CD8-positive, alpha-beta memory T cell (primary cell): ENCODE results near the gene HNRNPF. TPM values are rescaled to one million over a fixed set of nuclear protein-coding genes. Genes with fewer than 3 reads are reported as not detected.
A peak's percentile ranks its signal among the peaks of the same experiment; 100 is the strongest.

Source experiments
- CTCF ChIA-PET: fragments of 350-600 bp; sonication (Branson Sonifier 250); formaldehyde crosslinking; loops from one replicate; lab custom pipeline; 2021; ENCODE audit warnings: antibody characterized with exemption; lab: Charles Lee
- POLR2A ChIA-PET: fragments of 350-600 bp; sonication (Branson Sonifier 250); formaldehyde crosslinking; loops from one replicate; lab custom pipeline; 2021; ENCODE audit warnings: antibody characterized with exemption; lab: Charles Lee
- DNase-seq, 5 donors: peaks; one replicate each; pipeline versions ENCODE4 v3.0.0 to v3.0.0-alpha.2; 2020 to 2022; ENCODE audit warnings: mixed read lengths in 1 of 5
- H3K27ac ChIP-seq: one replicate; pipeline ENCODE4 v1.7.0; 2013; ENCODE audit warnings: low read depth, mild to moderate bottlenecking, low read length, moderate library complexity
- H3K27me3 ChIP-seq: 2 replicates; pipeline ENCODE4 v1.7.0; 2013; ENCODE audit warnings: low read length, mild to moderate bottlenecking; ENCODE audit not compliant: insufficient read depth, poor library complexity, severe bottlenecking
- H3K36me3 ChIP-seq: 2 replicates; pipeline ENCODE4 v1.7.0; 2013; ENCODE audit warnings: mild to moderate bottlenecking, low read length, moderate library complexity; ENCODE audit not compliant: insufficient read depth
- H3K4me1 ChIP-seq: 2 replicates; pipeline ENCODE4 v1.7.0; 2013; ENCODE audit warnings: mild to moderate bottlenecking, low read length, moderate library complexity; ENCODE audit not compliant: insufficient read depth
- H3K4me3 ChIP-seq: 2 replicates; pipeline ENCODE4 v1.7.0; 2013; ENCODE audit warnings: mild to moderate bottlenecking, low read length
- H3K9me3 ChIP-seq: 2 replicates; pipeline ENCODE4 v1.7.0; 2013; ENCODE audit warnings: mild to moderate bottlenecking, low read length
- H3K27ac Mint-ChIP-seq, 8 donors: one replicate each; pipeline ENCODE4 v1.8.0; 2020 to 2021; ENCODE audit warnings: mixed read lengths in 8 of 8, mild to moderate bottlenecking in 6 of 8, inconsistent platforms in 3 of 8, moderate library complexity in 3 of 8
- H3K27me3 Mint-ChIP-seq, 2 donors: one replicate each; pipeline ENCODE4 v1.8.0; 2020 to 2021; ENCODE audit warnings: mixed read lengths in 2 of 2, mild to moderate bottlenecking in 1 of 2, moderate library complexity in 1 of 2
- H3K36me3 Mint-ChIP-seq, 3 donors: one replicate each; pipeline ENCODE4 v1.8.0; 2020 to 2021; ENCODE audit warnings: mixed read lengths in 3 of 3, inconsistent platforms in 1 of 3, mild to moderate bottlenecking in 1 of 3
- H3K4me1 Mint-ChIP-seq, 3 donors: one replicate each; pipeline ENCODE4 v1.8.0; 2020 to 2021; ENCODE audit warnings: mixed read lengths in 3 of 3, inconsistent platforms in 1 of 3, mild to moderate bottlenecking in 1 of 3
- H3K4me3 Mint-ChIP-seq, 7 donors: one replicate each; pipeline ENCODE4 v1.8.0; 2020 to 2021; ENCODE audit warnings: mixed read lengths in 7 of 7, mild to moderate bottlenecking in 6 of 7, moderate library complexity in 4 of 7, inconsistent platforms in 2 of 7
- H3K9me3 Mint-ChIP-seq, 5 donors: one replicate each; pipeline ENCODE4 v1.8.0; 2020 to 2022; ENCODE audit warnings: mixed read lengths in 5 of 5, mild to moderate bottlenecking in 3 of 5, moderate library complexity in 2 of 5, inconsistent platforms in 1 of 5
- polyA plus RNA-seq: library from polyadenylated mRNA; unstranded; fragments of 300-500 nt; fragmentation: Illumina TruSeq; gene quantifications from one replicate; pipeline ENCODE4 v1.2.3, GENCODE V29; 2021
- total RNA-seq, 2 experiments: library from RNA; stranded (reverse); gene quantifications; one replicate each; pipeline ENCODE4 v1.2.3, GENCODE V29; 2021

Gene HNRNPF
- total and polyA plus RNA-seq, 3 experiments from 2014 or later: 261 to 566 (median 562) TPM

- POLR2A ChIA-PET: interaction anchor here (0.6 kb wide), 1 partner anchor 20 kb away, joined by 4 read pairs; no protein-coding TSS in a partner anchor
- H3K4me1 ChIP-seq: peaks cover 16% of the 10 kb centered on the region
Measured at GRCh38 chr10:43384252-43385221, 24.4 kb downstream of the HNRNPF start.

GRCh38 chr10:43383204-43383971 lies 25.6 kb downstream of the HNRNPF start:
- H3K9me3 Mint-ChIP-seq: no peaks in the 10 kb centered on the region
- Histone ChIP-seq H3K27me3 (no peaks in the 10 kb centered on the region), H3K9me3 (no peaks in the 10 kb centered on the region), H3K36me3 (peaks cover 23% of the 10 kb centered on the region), H3K4me3 (no peak overlapping the region), H3K4me1 (peaks cover 5% of the 10 kb centered on the region), H3K27ac (peak overlapping the region; percentile 9)
- H3K4me1 Mint-ChIP-seq: peaks cover 20 to 48% (median 26%) of the 10 kb centered on the region in 3 donors
- H3K27me3 Mint-ChIP-seq: peaks cover 0 to 3% of the 10 kb centered on the region in 2 donors
- CTCF ChIA-PET: interaction anchor here (1.4 kb wide), 1 partner anchor 117 kb away, joined by 5 read pairs; no protein-coding TSS in a partner anchor
- peaks cover 7 to 38% (median 18%) of the 10 kb centered on the region in 3 donors for H3K36me3 Mint-ChIP-seq
- peak overlapping the region in 7 of 8 donors; percentile 36 to 89 (median 78) for H3K27ac Mint-ChIP-seq
- peak overlapping the region in 1 of 7 donors; percentile 28 for H3K4me3 Mint-ChIP-seq
- DNase-seq: no peak
- POLR2A ChIA-PET: interaction anchor here (0.6 kb wide), 1 partner anchor 74 kb away, joined by 3 read pairs; no protein-coding TSS in a partner anchor

More at GRCh38 chr10:43384252-43385221, 24.4 kb downstream of the HNRNPF start:
- Mint-ChIP-seq H3K27me3 (peaks cover 0 to 3% of the 10 kb centered on the region in 2 donors), H3K4me1 (peaks cover 28 to 60% (median 38%) of the 10 kb centered on the region in 3 donors), H3K36me3 (peaks cover 7 to 47% (median 22%) of the 10 kb centered on the region in 3 donors), H3K4me3 (no peak overlapping the region), H3K27ac (peak overlapping the region; percentile 47 to 93 (median 78)), H3K9me3 (no peaks in the 10 kb centered on the region)
- Histone ChIP-seq H3K36me3 (peaks cover 33% of the 10 kb centered on the region), H3K9me3 (no peaks in the 10 kb centered on the region), H3K27ac (no peak overlapping the region), H3K27me3 (no peaks in the 10 kb centered on the region), H3K4me3 (no peak overlapping the region)
- CTCF ChIA-PET: interaction anchor here (0.8 to 1.4 kb wide), 3 partner anchors 11 to 119 kb away, joined by 3 to 5 read pairs (median 3); no protein-coding TSS in a partner anchor
- peak in 1 of 5 donors; percentile 28 for DNase-seq

GRCh38 chr10:43380610-43381222 lies 28.3 kb downstream of the HNRNPF start:
- CTCF ChIA-PET: no interaction called here
- POLR2A ChIA-PET: interaction anchor here (0.7 kb wide), 1 partner anchor 37 kb away, joined by 5 read pairs; no protein-coding TSS in a partner anchor
- Histone ChIP-seq H3K27ac (no peak overlapping the region), H3K9me3 (no peaks in the 10 kb centered on the region), H3K27me3 (no peaks in the 10 kb centered on the region), H3K4me3 (no peak overlapping the region), H3K4me1 (no peaks in the 10 kb centered on the region), H3K36me3 (no peaks in the 10 kb centered on the region)
- H3K36me3 Mint-ChIP-seq: peaks cover 0 to 12% (median 0%) of the 10 kb centered on the region in 3 donors
- H3K27ac Mint-ChIP-seq: peak overlapping the region in 6 of 8 donors; percentile 54 to 81 (median 66)
- no peak overlapping the region for H3K4me3 Mint-ChIP-seq
- H3K9me3 Mint-ChIP-seq: no peaks in the 10 kb centered on the region
- H3K4me1 Mint-ChIP-seq: peaks cover 1 to 26% (median 4%) of the 10 kb centered on the region in 3 donors
- H3K27me3 Mint-ChIP-seq: no peaks in the 10 kb centered on the region
- no peak for DNase-seq

GRCh38 chr10:43377424-43377883 lies 31.5 kb downstream of the HNRNPF start:
- CTCF ChIA-PET: no interaction called here
- no peak for DNase-seq

GRCh38 chr10:43376828-43377423 lies 32.1 kb downstream of the HNRNPF start:
- no peak overlapping the region for H3K27ac ChIP-seq
- no peaks in the 10 kb centered on the region for H3K27me3 ChIP-seq
- no peaks in the 10 kb centered on the region for H3K9me3 ChIP-seq
- H3K36me3 ChIP-seq: no peaks in the 10 kb centered on the region
- peaks cover 10 to 17% (median 11%) of the 10 kb centered on the region in 3 donors for H3K4me1 Mint-ChIP-seq
- H3K36me3 Mint-ChIP-seq: no peaks in the 10 kb centered on the region
- peak overlapping the region in 1 of 8 donors; percentile 65 for H3K27ac Mint-ChIP-seq
- ChIA-PET CTCF (no interaction called here), POLR2A (no interaction called here)
- H3K4me1 ChIP-seq: no peaks in the 10 kb centered on the region
- H3K4me3 ChIP-seq: no peak overlapping the region
- H3K27me3 Mint-ChIP-seq: peaks cover 0 to 3% of the 10 kb centered on the region in 2 donors
- H3K9me3 Mint-ChIP-seq: no peaks in the 10 kb centered on the region
- DNase-seq: no peak
- H3K4me3 Mint-ChIP-seq: no peak overlapping the region

More at GRCh38 chr10:43377424-43377883, 31.5 kb downstream of the HNRNPF start:
- Mint-ChIP-seq H3K9me3 (no peaks in the 10 kb centered on the region), H3K4me1 (peaks cover 10 to 17% (median 11%) of the 10 kb centered on the region in 3 donors), H3K27me3 (peaks cover 0 to 3% of the 10 kb centered on the region in 2 donors), H3K4me3 (no peak overlapping the region), H3K36me3 (no peaks in the 10 kb centered on the region), H3K27ac (peak overlapping the region in 1 of 8 donors; percentile 65)
- POLR2A ChIA-PET: no interaction called here
- no peaks in the 10 kb centered on the region for H3K27me3 ChIP-seq
- no peaks in the 10 kb centered on the region for H3K9me3 ChIP-seq
- H3K36me3 ChIP-seq: no peaks in the 10 kb centered on the region
- H3K4me1 ChIP-seq: no peaks in the 10 kb centered on the region
- no peak overlapping the region for H3K27ac ChIP-seq
- H3K4me3 ChIP-seq: no peak overlapping the region

GRCh38 chr10:43376046-43376635 lies 32.8 kb downstream of the HNRNPF start:
- no peaks in the 10 kb centered on the region for H3K9me3 Mint-ChIP-seq
- peak overlapping the region in 1 of 7 donors; percentile 23 for H3K4me3 Mint-ChIP-seq
- Histone ChIP-seq H3K36me3 (no peaks in the 10 kb centered on the region), H3K27ac (no peak overlapping the region), H3K4me1 (no peaks in the 10 kb centered on the region), H3K27me3 (no peaks in the 10 kb centered on the region), H3K9me3 (no peaks in the 10 kb centered on the region), H3K4me3 (no peak overlapping the region)
- H3K27me3 Mint-ChIP-seq: peaks cover 0 to 3% of the 10 kb centered on the region in 2 donors
- H3K27ac Mint-ChIP-seq: peak overlapping the region in 1 of 8 donors; percentile 93
- DNase-seq: no peak
- POLR2A ChIA-PET: no interaction called here
- H3K4me1 Mint-ChIP-seq: peaks cover 10 to 17% (median 11%) of the 10 kb centered on the region in 3 donors
- H3K36me3 Mint-ChIP-seq: no peaks in the 10 kb centered on the region
- CTCF ChIA-PET: no interaction called here
